Muscle layer of duodenum (tissue), 2 donors: ENCODE data around the gene UBA52.
"Not testable (repeated sequence)": the region's sequence is repeated elsewhere in the genome, so short reads cannot be mapped to it uniquely, and the experiment has no call there.

Source experiments
- H3K27ac ChIP-seq: one replicate; pipeline ENCODE4 v1.7.0; 2013; ENCODE audit warnings: mild to moderate bottlenecking, low read length
- H3K27me3 ChIP-seq: one replicate; pipeline ENCODE4 v1.7.0; 2013; ENCODE audit warnings: low read depth, mild to moderate bottlenecking, control low read depth, low read length
- H3K36me3 ChIP-seq, 2 donors: one replicate each; pipeline ENCODE4 v1.7.0; 2013; ENCODE audit warnings: low read length in 2 of 2, control low read depth in 1 of 2, mild to moderate bottlenecking in 1 of 2; ENCODE audit not compliant: insufficient read depth in 2 of 2, control insufficient read depth in 1 of 2
- H3K4me1 ChIP-seq, 2 donors: one replicate each; pipeline ENCODE4 v1.7.0; 2013; ENCODE audit warnings: low read length in 2 of 2, mild to moderate bottlenecking in 2 of 2, control low read depth in 1 of 2, moderate library complexity in 1 of 2; ENCODE audit not compliant: insufficient read depth in 2 of 2, control insufficient read depth in 1 of 2
- H3K4me3 ChIP-seq, 2 donors: one replicate each; pipeline ENCODE4 v1.7.0; 2013; ENCODE audit warnings: low read length in 2 of 2, low read depth in 1 of 2, mild to moderate bottlenecking in 1 of 2
- H3K9me3 ChIP-seq, 2 donors: one replicate each; pipeline ENCODE4 v1.7.0; 2013; ENCODE audit warnings: low read length in 2 of 2, control low read depth in 1 of 2, mild to moderate bottlenecking in 1 of 2; ENCODE audit not compliant: control insufficient read depth in 1 of 2
- donor health status: healthy.

UBA52 gene

DNA sequence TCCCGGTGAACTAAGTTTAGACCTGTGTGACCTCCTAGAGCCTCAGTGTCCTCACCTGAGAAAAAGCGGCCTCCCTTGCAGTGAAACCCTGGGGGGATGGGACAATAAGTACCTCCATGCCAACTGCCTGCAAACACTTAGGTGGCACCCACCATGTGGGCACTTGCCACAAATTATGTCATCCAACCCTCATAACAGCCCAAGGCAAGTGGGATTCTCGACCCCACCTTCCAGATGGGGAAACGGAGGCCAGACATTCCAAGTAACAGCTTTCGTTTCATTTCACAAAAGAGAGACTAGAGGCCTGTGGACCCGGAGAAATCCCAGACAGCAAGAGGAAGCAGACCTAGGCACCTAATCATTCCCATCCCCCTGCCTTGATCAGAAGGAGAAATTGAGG, 23.8 kb downstream of the UBA52 start:
- peaks cover 9% of the 10 kb centered on the region for H3K27me3 ChIP-seq
- H3K9me3 ChIP-seq = no peaks in the 10 kb centered on the region
- H3K27ac ChIP-seq = no peak overlapping the region
- H3K36me3 ChIP-seq = peaks cover 5 to 7% of the 10 kb centered on the region in 2 donors
- peaks cover 0 to 17% of the 10 kb centered on the region in 2 donors for H3K4me1 ChIP-seq
- no peak overlapping the region for H3K4me3 ChIP-seq

DNA sequence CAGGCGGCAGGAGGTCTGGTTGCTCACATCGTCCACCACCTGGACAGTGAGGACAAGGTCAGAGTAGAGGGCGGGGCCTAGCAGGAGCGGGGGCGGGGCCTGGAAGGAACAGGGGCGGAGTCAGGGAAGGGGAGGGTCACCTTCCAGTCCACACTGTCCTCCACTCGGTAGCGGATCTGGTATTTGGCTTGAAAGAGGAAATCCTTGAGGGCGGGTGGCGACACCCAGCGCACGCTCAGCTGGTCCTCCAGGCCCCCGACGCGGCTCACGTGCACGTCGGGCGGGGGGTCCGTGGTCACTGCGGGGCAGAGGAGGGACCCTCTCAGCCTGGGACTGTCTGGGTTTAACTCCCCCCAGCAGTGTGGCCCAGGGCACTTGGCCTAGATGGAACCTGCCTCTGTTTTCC, 25.1 kb downstream of the UBA52 start:
- Histone ChIP-seq H3K27me3 (peaks cover 9% of the 10 kb centered on the region), H3K27ac (no peak overlapping the region), H3K36me3 (no peaks in the 10 kb centered on the region), H3K4me1 (peaks cover 0 to 15% of the 10 kb centered on the region in 2 donors), H3K4me3 (no peak overlapping the region), H3K9me3 (no peaks in the 10 kb centered on the region)

DNA sequence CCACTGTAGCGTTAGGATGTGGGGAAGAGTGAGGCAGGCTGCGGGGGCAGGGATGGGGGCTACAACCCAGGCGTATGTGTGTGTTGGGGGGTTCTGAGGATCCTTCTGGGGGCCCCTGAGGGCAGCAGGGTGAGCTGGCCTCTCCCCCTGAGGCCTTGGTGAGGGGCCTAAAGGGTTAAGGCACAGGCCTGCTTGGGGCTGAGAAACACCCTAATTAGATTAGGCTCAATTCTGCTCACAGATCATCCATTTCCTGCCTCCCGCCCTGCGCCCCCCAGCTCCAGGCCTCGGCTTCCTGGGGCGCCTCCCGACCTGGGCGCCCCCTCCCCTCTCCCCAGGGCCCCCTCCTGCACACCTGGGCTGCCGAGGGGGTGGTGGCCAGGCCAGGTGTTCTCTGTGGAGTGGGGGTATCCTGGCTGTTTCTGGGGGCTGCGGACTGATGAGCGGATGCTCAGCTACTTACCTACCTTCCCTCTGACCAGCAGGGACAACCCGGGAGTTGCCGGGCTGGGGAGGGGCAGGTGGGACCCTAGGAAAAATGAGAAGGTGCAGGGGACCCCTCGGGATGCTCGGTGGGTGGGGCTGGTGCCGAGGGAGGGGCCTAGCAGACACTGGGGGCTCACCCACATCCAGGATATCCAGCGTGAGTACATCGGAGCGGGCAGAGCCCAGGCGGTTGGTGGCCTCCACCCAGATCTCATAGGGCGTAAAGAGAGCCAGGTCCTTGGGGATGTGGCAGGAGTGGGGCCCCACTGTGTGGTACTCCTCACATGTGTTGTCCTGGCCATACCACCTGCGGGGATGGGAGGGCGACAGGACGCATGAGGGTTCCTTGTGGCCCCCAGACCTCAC, 26.4 kb downstream of the UBA52 start:
- peaks cover 0 to 15% of the 10 kb centered on the region in 2 donors for H3K4me1 ChIP-seq
- no peak overlapping the region for H3K4me3 ChIP-seq
- no peaks in the 10 kb centered on the region for H3K9me3 ChIP-seq
- H3K36me3 ChIP-seq = no peaks in the 10 kb centered on the region
- H3K27me3 ChIP-seq = peaks cover 13% of the 10 kb centered on the region
- no peak overlapping the region for H3K27ac ChIP-seq

DNA sequence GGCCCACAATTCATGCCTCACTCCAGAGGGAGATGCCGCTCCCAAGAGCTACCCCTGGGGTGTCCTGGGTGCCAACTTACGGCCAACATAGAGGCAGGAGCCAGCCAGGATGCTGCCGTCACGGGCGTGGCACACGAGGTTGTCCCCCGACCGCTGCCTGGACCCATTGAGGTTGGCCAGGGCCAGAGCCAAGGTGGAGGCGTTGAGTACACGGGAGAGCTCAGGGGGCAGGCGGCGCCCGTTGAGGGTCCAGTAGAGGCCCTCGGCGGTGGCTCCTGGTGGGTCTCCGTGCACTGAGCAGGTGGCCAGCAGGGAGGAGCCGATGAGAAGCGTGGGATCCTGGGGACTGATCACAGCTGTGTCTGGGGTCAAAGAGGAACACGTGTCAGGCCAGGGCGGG, 27.8 kb downstream of the UBA52 start:
- Histone ChIP-seq H3K4me1 (peaks cover 0 to 16% of the 10 kb centered on the region in 2 donors), H3K4me3 (no peak overlapping the region), H3K27ac (no peak overlapping the region), H3K27me3 (peaks cover 18% of the 10 kb centered on the region), H3K9me3 (no peaks in the 10 kb centered on the region), H3K36me3 (no peaks in the 10 kb centered on the region)

DNA sequence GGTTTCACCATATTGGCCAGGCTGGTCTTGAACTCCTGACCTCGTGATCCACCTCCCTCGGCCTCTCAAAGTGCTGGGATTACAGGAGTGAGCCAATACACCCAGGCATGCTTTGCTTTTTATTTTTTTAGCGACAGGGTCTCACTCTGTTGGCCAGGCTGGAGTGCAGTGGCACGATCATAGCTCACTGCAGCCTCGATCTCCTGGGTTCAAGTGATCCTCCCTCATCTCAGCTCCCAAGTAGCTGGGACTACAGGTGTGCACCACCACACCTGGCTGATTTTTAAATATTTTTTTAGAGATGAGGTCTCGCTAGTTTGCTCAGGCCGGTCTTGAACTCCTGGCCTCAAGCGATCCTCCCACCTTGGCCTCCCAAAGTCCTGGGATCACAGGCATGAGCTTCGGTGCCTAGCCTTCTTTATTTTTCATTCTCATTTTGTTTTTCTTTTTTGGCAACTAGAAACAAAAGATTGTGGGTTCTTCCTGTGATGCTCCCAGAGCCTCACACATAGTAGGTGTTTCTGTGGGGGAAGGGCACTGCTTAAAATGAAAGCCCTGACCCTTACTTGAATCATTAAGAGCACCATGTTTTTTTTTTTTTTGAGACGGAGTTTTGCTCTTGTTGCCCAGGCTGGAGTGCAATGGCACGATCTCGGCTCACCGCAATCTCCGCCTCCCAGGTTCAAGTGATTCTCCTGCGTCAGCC, 29.2 kb downstream of the UBA52 start:
- peaks cover 0 to 10% of the 10 kb centered on the region in 2 donors for H3K4me1 ChIP-seq
- peaks cover 29% of the 10 kb centered on the region for H3K27me3 ChIP-seq
- H3K9me3 ChIP-seq, H3K27ac ChIP-seq, H3K4me3 ChIP-seq, H3K36me3 ChIP-seq: not testable (repeated sequence)

DNA sequence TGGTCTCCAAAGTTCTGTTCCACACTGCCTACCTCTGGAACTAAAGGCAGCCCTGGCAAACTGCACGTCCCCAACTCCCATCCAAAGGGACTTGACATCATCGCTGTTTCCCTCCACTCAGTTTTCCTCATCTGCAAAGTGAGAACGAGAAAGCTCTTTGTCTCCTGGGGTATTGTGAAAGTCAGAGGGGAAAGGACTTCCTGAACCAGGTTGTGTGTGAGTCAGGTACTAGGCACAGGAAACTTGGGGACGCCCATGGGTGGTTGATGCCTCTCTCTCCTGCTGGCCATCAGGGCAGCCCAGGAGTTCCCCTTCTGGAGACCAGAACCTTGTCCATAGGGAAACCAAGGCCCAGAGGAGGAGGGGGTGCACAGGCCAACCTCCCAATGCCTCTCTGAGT, 30.2 kb downstream of the UBA52 start:
- H3K4me1 ChIP-seq = peaks cover 0 to 15% of the 10 kb centered on the region in 2 donors
- H3K27me3 ChIP-seq = peaks cover 32% of the 10 kb centered on the region
- H3K4me3 ChIP-seq = no peak overlapping the region
- H3K27ac ChIP-seq = no peak overlapping the region
- H3K36me3 ChIP-seq = no peaks in the 10 kb centered on the region
- no peaks in the 10 kb centered on the region for H3K9me3 ChIP-seq

DNA sequence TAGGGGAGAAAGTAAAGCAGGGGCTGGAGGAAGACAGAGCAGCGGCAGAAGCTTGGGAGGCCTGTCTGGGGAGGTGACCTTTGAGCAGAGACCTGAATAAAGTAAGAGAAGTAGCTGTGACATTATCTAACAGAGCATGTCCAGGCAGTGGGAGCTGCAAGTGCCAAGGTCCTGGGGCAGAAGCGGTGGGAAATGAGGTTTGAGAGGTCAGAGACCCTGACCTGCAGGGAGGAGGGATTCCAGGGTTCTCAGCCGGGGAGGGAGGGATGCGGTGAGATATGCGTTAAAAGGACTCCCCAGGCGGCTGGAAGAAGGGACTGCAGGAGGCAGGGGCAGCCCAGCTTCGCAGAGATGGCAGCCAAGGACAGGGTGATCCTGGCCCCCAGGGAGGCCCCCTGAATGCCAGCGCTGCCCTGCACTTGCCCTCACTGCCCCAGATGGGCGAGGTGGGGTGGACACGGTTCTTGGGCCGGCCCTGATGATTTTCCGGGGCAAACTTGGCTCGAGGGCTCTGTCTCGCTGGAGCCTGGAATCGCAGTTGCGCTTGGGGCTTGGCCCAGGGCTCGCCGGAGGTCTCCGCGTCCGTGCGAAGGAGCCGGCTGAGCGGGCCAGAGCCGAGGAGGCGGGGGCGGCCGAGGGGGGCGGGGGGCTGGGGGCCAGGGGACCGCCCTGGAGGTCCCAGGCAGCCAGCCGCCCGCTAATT, 31.7 kb downstream of the UBA52 start:
- Histone ChIP-seq H3K27me3 (peaks cover 44% of the 10 kb centered on the region), H3K36me3 (no peaks in the 10 kb centered on the region), H3K4me3 (no peak overlapping the region), H3K9me3 (no peaks in the 10 kb centered on the region), H3K27ac (no peak overlapping the region), H3K4me1 (peaks cover 0 to 27% of the 10 kb centered on the region in 2 donors)

DNA sequence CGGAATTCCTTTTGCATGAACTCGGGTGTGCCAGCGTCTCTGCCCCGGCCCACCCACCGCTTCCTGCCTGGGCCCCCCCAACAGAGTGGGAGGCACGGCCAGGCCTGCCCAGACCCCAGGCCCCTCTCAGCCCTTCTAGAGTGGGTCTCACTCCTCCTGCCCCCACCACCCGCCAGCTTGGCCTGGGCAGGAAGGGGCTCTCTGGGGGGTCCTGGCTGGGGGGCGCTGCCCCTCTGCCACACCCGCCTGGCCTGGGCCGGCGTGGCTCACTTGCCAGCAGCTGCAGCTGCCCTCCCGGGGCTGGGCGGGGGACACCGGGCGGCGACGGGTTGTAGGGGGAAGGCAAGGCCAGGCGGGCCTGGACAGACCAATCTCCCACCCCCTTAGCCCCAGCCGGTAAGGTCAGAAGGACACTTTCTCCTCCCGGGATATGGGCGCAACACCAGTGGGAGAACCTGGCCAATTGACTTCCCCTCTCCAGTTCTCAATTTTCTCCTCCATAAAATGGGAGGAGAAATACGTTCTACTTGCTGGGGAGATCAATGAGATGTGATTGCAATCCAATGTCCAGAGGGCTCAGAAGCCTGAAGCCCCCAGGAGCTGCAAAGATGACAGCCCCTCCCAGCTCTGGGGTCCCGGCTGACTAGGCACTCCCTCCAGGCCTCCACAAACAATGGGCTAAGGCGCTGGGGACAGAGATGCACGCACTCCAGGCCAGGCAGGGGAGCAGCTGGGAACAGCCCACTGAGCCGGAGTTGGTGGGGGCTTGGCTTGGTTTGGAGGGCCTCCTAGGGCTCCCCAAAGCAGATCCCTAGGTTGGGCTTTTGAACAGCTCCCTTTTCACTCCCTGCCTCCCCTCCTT, 32.5 kb downstream of the UBA52 start:
- Histone ChIP-seq H3K4me1 (peaks cover 0 to 27% of the 10 kb centered on the region in 2 donors), H3K9me3 (no peaks in the 10 kb centered on the region), H3K27ac (no peak overlapping the region), H3K36me3 (no peaks in the 10 kb centered on the region), H3K27me3 (peaks cover 43% of the 10 kb centered on the region), H3K4me3 (no peak overlapping the region)

DNA sequence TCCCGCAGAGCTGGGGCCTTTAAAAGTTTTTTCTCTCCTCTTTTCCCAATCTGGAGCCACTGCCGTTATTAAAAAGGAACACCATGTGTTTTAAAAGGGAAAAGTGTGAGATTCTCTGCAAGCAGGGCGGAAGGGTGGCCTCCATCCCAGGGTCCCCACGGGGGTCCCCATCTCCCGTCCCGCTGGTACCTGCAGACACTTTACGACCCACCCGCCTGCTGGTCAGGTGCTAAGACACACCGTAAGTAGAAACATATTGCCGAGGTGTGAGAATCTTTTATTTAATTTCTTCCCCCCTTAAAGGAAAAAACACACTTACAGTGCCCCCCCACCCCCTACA, 33.1 kb downstream of the UBA52 start:
- H3K9me3 ChIP-seq = no peaks in the 10 kb centered on the region
- H3K4me3 ChIP-seq = no peak overlapping the region
- H3K27ac ChIP-seq = no peak overlapping the region
- no peaks in the 10 kb centered on the region for H3K36me3 ChIP-seq
- peaks cover 0 to 27% of the 10 kb centered on the region in 2 donors for H3K4me1 ChIP-seq
- peaks cover 46% of the 10 kb centered on the region for H3K27me3 ChIP-seq

DNA sequence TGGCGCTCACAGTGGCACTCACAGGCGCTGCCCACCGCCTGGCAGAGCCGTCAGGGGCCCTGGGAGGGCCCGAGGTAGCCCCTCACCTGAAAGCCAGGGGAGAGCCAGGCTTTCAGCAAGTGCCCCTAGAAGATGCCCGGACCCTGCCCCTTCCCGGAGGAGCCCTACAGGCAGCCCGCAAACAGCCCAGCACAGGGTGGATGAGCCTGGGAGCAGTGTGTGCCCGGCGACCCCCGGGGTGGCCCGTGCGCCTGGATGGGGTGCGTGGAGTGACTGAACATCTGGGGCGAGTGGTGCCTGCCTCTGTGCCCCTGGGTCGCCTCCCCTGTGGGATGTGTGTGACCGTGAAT, 33.5 kb downstream of the UBA52 start:
- Histone ChIP-seq H3K4me1 (peaks cover 0 to 27% of the 10 kb centered on the region in 2 donors), H3K4me3 (no peak overlapping the region), H3K27me3 (peaks cover 49% of the 10 kb centered on the region), H3K36me3 (no peaks in the 10 kb centered on the region), H3K27ac (no peak overlapping the region), H3K9me3 (no peaks in the 10 kb centered on the region)
